ENCODE results near the gene C4orf50.

DNA sequence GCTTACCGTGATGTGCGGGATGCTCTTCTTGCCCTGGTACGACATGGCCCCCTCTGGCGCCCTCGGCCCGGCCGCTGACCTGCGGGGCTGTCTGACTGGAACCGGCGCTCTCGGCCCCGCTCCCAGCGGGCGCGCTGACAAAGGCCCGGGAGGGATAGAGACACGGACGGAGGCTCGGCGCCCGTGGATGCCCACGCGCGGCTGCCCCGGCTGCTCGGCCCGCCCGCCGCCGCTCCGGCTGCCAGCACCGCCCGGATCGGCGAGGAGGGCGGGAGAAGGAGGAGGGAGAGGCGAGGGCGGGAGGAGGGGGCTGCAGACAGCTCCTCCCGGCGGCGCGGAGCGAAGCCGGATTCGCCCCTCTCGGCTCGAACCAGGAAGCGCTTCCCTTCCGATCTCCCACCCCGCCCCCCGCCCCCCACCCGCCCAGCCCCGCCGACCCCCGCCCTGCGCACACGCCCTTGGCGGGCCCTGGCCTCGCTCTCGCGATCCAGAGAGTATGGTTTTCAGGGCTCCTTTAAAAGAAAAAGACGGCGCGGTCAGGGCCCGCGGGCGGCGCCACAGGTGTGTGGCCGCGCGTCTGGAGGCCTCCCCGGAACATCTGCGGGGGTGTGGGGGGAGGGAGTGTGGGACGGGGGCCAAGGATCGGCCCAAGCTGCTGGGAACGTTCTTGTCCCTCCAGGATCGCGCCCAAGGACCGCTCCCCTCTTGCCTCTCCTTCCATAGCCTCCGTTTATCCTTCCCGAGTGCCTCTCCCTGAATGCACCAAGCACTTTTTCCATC is 129.8 kb downstream of the C4orf50 start:
- TF ChIP-seq POLR2A (IDR thresholded peaks at IDR 0.05) (no peak), POLR2AphosphoS5 (IDR thresholded peaks at IDR 0.05) (no peak)
- TF ChIP-seq, protein P1, sequence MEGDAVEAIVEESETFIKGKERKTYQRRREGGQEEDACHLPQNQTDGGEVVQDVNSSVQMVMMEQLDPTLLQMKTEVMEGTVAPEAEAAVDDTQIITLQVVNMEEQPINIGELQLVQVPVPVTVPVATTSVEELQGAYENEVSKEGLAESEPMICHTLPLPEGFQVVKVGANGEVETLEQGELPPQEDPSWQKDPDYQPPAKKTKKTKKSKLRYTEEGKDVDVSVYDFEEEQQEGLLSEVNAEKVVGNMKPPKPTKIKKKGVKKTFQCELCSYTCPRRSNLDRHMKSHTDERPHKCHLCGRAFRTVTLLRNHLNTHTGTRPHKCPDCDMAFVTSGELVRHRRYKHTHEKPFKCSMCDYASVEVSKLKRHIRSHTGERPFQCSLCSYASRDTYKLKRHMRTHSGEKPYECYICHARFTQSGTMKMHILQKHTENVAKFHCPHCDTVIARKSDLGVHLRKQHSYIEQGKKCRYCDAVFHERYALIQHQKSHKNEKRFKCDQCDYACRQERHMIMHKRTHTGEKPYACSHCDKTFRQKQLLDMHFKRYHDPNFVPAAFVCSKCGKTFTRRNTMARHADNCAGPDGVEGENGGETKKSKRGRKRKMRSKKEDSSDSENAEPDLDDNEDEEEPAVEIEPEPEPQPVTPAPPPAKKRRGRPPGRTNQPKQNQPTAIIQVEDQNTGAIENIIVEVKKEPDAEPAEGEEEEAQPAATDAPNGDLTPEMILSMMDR (IDR thresholded peaks at IDR 0.05): no peak

All from sigmoid colon (tissue), 4 donors.